ENCODE measurements around the gene ZDHHC14. TPM values are rescaled to one million over a fixed set of nuclear protein-coding genes. Genes with fewer than 3 reads are reported as not detected.
A peak's percentile ranks its signal among the peaks of the same experiment; 100 is the strongest.

Gene ZDHHC14
- total and polyA plus RNA-seq, 12 donors, result 7.7 to 31.2 (median 15.2) TPM

DNA sequence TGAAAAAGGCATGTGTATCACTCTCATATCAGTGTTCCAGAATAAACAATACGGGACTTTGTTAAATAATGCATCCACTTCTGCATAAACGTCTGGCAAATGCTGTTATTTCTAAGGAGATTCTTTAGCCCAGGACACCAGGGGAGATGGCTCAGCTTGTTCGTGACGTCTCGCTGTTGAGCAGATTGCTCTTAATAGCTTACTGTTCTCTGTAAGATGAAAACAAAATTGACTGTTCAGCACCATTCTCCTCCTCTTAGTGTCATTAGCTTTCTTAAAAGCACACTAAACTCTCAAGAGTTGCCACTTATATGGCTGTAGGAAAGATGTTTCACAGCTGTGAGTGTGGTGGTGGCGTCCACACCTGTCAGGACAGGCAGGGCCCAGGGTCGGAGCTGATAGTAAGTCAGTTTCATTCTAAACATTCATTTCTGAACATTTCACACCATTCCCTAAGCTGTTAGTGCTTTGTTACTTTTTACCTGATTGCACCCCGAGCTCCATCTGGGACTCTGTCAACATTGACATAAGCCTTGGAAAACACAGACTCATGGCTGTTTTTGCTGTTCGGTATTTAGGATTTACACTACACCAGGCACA lies 132.1 kb downstream of the ZDHHC14 start:
- Histone ChIP-seq H3K27me3 (no peaks in the 10 kb centered on the region), H3K36me3 (no peaks in the 10 kb centered on the region), H3K4me3 (no peak overlapping the region), H3K9me3 (no peaks in the 10 kb centered on the region), H3K4me1 (peaks cover 0 to 8% (median 3%) of the 10 kb centered on the region in 9 donors), H3K27ac (no peak overlapping the region)
- intact Hi-C loops (cut with DNase I), result no loop called here
- TF ChIP-seq, protein P1, sequence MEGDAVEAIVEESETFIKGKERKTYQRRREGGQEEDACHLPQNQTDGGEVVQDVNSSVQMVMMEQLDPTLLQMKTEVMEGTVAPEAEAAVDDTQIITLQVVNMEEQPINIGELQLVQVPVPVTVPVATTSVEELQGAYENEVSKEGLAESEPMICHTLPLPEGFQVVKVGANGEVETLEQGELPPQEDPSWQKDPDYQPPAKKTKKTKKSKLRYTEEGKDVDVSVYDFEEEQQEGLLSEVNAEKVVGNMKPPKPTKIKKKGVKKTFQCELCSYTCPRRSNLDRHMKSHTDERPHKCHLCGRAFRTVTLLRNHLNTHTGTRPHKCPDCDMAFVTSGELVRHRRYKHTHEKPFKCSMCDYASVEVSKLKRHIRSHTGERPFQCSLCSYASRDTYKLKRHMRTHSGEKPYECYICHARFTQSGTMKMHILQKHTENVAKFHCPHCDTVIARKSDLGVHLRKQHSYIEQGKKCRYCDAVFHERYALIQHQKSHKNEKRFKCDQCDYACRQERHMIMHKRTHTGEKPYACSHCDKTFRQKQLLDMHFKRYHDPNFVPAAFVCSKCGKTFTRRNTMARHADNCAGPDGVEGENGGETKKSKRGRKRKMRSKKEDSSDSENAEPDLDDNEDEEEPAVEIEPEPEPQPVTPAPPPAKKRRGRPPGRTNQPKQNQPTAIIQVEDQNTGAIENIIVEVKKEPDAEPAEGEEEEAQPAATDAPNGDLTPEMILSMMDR (IDR thresholded peaks at IDR 0.05), result no peak
- ATAC-seq (no peak), DNase-seq (no peak)
- 76 to 78% methylated on average over 9 of the region's 9 CpGs for WGBS, 2 donors

DNA sequence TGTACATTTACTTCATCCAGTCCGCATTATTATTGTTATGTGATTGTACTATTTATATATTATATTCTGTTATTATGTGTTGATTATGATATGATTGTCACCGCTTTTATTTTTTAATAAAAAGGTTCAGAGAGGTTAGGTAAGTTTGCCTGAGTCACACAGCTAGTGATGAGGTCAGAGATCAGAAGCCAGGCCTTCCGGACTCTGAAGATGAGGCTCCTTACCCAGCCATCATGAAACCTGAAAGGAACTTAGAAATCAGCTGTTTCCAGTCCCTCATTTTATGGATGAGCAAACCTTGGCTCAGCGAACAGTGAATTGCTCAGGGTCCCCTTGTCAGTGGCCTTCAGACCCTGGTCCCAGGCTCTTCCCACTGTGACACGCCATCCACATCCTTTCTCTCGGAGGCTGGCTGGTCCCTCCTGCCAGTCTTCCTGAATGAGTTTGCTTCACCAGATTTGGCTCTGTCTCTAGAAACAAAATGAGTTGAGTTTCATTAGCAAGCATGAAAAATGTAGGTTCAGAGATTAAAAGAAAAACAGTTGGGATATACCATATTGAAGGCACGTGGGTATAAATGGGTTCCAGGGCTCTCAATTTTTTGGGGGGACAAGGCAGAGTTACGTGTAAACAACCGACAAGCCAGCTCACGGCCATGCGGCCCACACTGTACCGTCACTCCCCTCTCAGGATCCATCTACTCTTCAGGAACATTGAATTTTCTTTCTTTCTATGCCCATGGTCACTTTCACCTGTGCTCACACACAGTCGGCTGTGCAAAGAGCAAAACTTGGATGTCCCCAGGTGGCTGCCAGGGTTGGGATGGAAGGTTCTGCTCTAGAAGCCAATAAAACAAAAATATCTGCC lies 132.9 kb downstream of the ZDHHC14 start:
- TF ChIP-seq, protein P1 (IDR thresholded peaks at IDR 0.05), result no peak
- Histone ChIP-seq H3K4me3 (no peak overlapping the region), H3K27ac (no peak overlapping the region), H3K27me3 (no peaks in the 10 kb centered on the region), H3K9me3 (no peaks in the 10 kb centered on the region), H3K36me3 (no peaks in the 10 kb centered on the region), H3K4me1 (peaks cover 0 to 12% (median 6%) of the 10 kb centered on the region in 9 donors)
- intact Hi-C loops (cut with DNase I), result no loop called here
- ATAC-seq (no peak), DNase-seq (no peak)
- 97% methylated on average over 13 of the region's 13 CpGs for WGBS, 2 donors

DNA sequence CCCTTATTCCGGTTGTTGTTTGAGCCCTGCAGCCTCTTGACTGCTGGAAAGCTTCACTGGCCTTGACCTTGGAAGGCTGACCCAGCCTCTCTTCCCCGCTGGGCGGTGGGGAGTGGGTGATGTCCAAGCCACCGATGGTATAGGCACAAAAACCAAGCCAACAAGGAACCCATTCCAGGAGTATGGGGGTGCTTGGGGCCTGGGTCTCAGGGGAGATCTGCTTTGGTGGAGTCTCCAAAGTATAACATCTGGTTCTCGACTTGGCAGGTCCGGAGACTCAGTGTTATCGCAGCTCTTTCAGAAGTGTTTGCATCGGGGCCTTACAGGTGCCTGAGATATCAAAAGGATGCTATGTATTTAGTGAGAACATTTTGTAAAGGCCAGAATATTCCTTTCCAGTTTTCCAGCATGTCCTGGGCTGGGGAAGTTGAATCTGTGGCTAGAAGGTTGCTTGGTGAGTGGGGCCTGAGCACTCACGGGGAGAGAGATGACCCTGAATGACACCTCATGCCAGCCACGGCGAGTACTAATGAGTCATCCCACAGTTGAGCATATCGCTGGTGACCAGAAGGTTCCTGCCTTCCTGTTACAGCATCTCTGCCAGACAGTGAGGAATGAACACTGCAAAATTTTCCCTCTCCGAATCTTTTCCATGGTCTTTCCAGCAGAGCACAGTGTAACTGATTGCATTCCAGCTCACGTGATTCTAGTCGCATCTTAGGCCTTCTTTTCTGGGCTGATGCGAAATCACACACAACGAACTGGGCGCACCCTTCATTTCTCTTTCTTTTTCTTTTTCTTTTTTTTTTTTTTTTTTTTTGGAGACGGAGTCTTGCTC lies 133.9 kb downstream of the ZDHHC14 start:
- ATAC-seq (peak in 7 of 8 donors; percentile 36 to 88 (median 56)), DNase-seq (peak in 1 of 2 donors; percentile 38)
- intact Hi-C loops (cut with DNase I), result no loop called here
- Histone ChIP-seq H3K9me3 (no peaks in the 10 kb centered on the region), H3K27me3 (no peaks in the 10 kb centered on the region), H3K27ac (no peak overlapping the region), H3K4me1 (peaks cover 0 to 16% (median 6%) of the 10 kb centered on the region in 9 donors), H3K4me3 (no peak overlapping the region), H3K36me3 (no peaks in the 10 kb centered on the region)
- TF ChIP-seq, protein P1 (IDR thresholded peaks at IDR 0.05), result no peak
- WGBS, 2 donors, result 80 to 87% methylated on average over 19 of the region's 19 CpGs

Data from heart right ventricle (tissue), 16 donors.